HFFc6 (cell line): ENCODE results near the gene BPGM. TPM values are rescaled to one million over a fixed set of nuclear protein-coding genes. Genes with fewer than 3 reads are reported as not detected.

ENCODE experiments used
- DNase-seq: peaks from one replicate; pipeline ENCODE4 v3.0.0-alpha.2; 2018
- H3K27ac Mint-ChIP-seq: 2 replicates; pipeline ENCODE4 v1.8.0; 2020; ENCODE audit warnings: mild to moderate bottlenecking, mixed read lengths
- H3K27me3 Mint-ChIP-seq: 2 replicates; pipeline ENCODE4 v1.8.0; 2021; ENCODE audit warnings: mild to moderate bottlenecking, moderate library complexity, mixed read lengths; ENCODE audit not compliant: insufficient read depth
- H3K36me3 Mint-ChIP-seq: 2 replicates; pipeline ENCODE4 v1.8.0; 2021; ENCODE audit warnings: low read depth, mixed read lengths
- H3K4me1 Mint-ChIP-seq: 2 replicates; pipeline ENCODE4 v1.8.0; 2020; ENCODE audit warnings: low read depth, mixed read lengths
- H3K4me3 Mint-ChIP-seq: 2 replicates; pipeline ENCODE4 v1.8.0; 2020; ENCODE audit warnings: mild to moderate bottlenecking, moderate library complexity, mixed read lengths
- H3K9me3 Mint-ChIP-seq: 2 replicates; pipeline ENCODE4 v1.8.0; 2020; ENCODE audit warnings: mild to moderate bottlenecking, mixed read lengths
- CTCF ChIP-seq: fragments of 200-600 bp; sonication (generic); IDR thresholded peaks from 2 replicates; pipeline ENCODE4 v1.5.0; 2021; ENCODE audit warnings: antibody characterized with exemption, mild to moderate bottlenecking
- total RNA-seq, 6 experiments: library from RNA; stranded (reverse); fragmentation: NEBNext Ultra II Directional; extraction: Animal tissue kit (Norgen Biotek cat#: 25700); gene quantifications; 2 replicates in 1 of 6; 3 replicates in 5 of 6; pipeline ENCODE4 v1.2.3, GENCODE V29; 2021

Gene BPGM
- total RNA-seq, 6 experiments from 2014 or later, result 34.4 to 57.3 (median 39.3) TPM

GRCh38 chr7:134707663-134708378, 61.2 kb downstream of the BPGM start:
- Mint-ChIP-seq H3K27me3 (no peaks in the 10 kb centered on the region), H3K27ac (no peak overlapping the region), H3K9me3 (0 out of 2 replicates have a peak, but pooled peaks cover 3% of the 10 kb centered on the region), H3K4me1 (peaks cover 48% of the 10 kb centered on the region), H3K4me3 (no peak overlapping the region), H3K36me3 (peaks cover 8% of the 10 kb centered on the region)
- no peak for TF ChIP-seq CTCF
- no peak for DNase-seq

GRCh38 chr7:134708692-134709091, 62.0 kb downstream of the BPGM start:
- DNase-seq, result no peak
- Mint-ChIP-seq H3K27me3 (no peaks in the 10 kb centered on the region), H3K9me3 (0 out of 2 replicates have a peak, but pooled peaks cover 3% of the 10 kb centered on the region), H3K4me3 (no peak overlapping the region), H3K27ac (no peak overlapping the region), H3K4me1 (peaks cover 48% of the 10 kb centered on the region), H3K36me3 (peaks cover 10% of the 10 kb centered on the region)
- TF ChIP-seq CTCF, result no peak

GRCh38 chr7:134709197-134709596, 62.5 kb downstream of the BPGM start:
- H3K4me3 Mint-ChIP-seq, result no peak overlapping the region
- no peaks in the 10 kb centered on the region for H3K27me3 Mint-ChIP-seq
- H3K27ac Mint-ChIP-seq, result no peak overlapping the region
- TF ChIP-seq CTCF, result no peak
- H3K9me3 Mint-ChIP-seq, result 0 out of 2 replicates have a peak, but pooled peaks cover 2% of the 10 kb centered on the region
- no peak for DNase-seq
- peaks cover 48% of the 10 kb centered on the region for H3K4me1 Mint-ChIP-seq
- peaks cover 14% of the 10 kb centered on the region for H3K36me3 Mint-ChIP-seq

- H3K36me3 Mint-ChIP-seq, result peaks cover 15% of the 10 kb centered on the region; the same call in 1 of the 2 replicates
- H3K9me3 Mint-ChIP-seq, result no peaks in the 10 kb centered on the region
- H3K27me3 Mint-ChIP-seq, result no peaks in the 10 kb centered on the region
- H3K4me3 Mint-ChIP-seq, result no peak overlapping the region
- DNase-seq, result no peak
- no peak for TF ChIP-seq CTCF
- H3K27ac Mint-ChIP-seq, result peak overlapping the region; percentile 96; the same call in 1 of the 2 replicates
- peaks cover 54% of the 10 kb centered on the region for H3K4me1 Mint-ChIP-seq
Measured at GRCh38 chr7:134710511-134710853, 63.8 kb downstream of the BPGM start.

- H3K27me3 Mint-ChIP-seq, result no peaks in the 10 kb centered on the region
- peak overlapping the region; percentile 96 for H3K27ac Mint-ChIP-seq
- H3K36me3 Mint-ChIP-seq, result peaks cover 15% of the 10 kb centered on the region; the same call in 1 of the 2 replicates
- H3K9me3 Mint-ChIP-seq, result no peaks in the 10 kb centered on the region
- H3K4me3 Mint-ChIP-seq, result peak overlapping the region; percentile 81
- peaks cover 59% of the 10 kb centered on the region for H3K4me1 Mint-ChIP-seq
- TF ChIP-seq CTCF, result no peak
- DNase-seq, result peak; percentile 61
Measured at GRCh38 chr7:134710854-134711624, 64.4 kb downstream of the BPGM start.
